HCT116 (cell line): ENCODE results near the gene AP2S1. TPM values are rescaled to one million over a fixed set of nuclear protein-coding genes. Genes with fewer than 3 reads are reported as not detected.
"Not testable (repeated sequence)": the region's sequence is repeated elsewhere in the genome, so short reads cannot be mapped to it uniquely, and the experiment has no call there.

Experiments
- ATAC-seq: fragments of 200-7000 bp; cut with Tn5 transposase; 2 replicates; pipeline ENCODE4 v1.9.1; 2020; ENCODE audit warnings: mild to moderate bottlenecking, moderate library complexity
- BruUV-seq: library from RNA; stranded (reverse); fragments of 400-500 nt; replicated peaks from 2 replicates; lab custom pipeline; 2021; lab: Mats Ljungman, UMichigan
- CTCF ChIA-PET: fragments of 300-600 bp; sonication (Branson Sonifier 250); formaldehyde crosslinking; loops from one replicate; lab custom pipeline; 2021; ENCODE audit warnings: antibody characterized with exemption; lab: Charles Lee
- POLR2A ChIA-PET: fragments of 300-600, 350-600 bp; sonication (Branson Sonifier 250); formaldehyde crosslinking; loops from one replicate; lab custom pipeline; 2021; ENCODE audit warnings: antibody characterized with exemption; lab: Charles Lee
- RAD21 ChIA-PET, 2 experiments: fragments of 300-600 bp; sonication (Branson Sonifier 250); formaldehyde crosslinking; loops; one replicate each; lab custom pipeline; 2023; ENCODE audit warnings: low total read pairs in 2 of 2; ENCODE audit not compliant: uncharacterized antibody in 2 of 2, unreplicated experiment in 2 of 2, low non-redundant PET in 1 of 2; lab: Charles Lee
- DNase-seq: peaks from one replicate; pipeline ENCODE4 v3.0.0-alpha.2; 2010; ENCODE audit warnings: low read depth, low spot score
- H2AFZ ChIP-seq: fragments of 200-600 bp; shearing (Covaris generic), sonication (generic); 2 replicates; pipeline ENCODE4 v1.6.1; 2017; ENCODE audit warnings: low read depth, mixed run types, mixed read lengths, antibody characterized with exemption, low read length; ENCODE audit not compliant: poor library complexity, severe bottlenecking
- H3K27ac ChIP-seq: 2 replicates; pipeline ENCODE4 v1.5.1; 2012; ENCODE audit warnings: low read depth, low read length
- H3K27me3 ChIP-seq: fragments of 200-600 bp; sonication (generic); 2 replicates; pipeline ENCODE4 v1.6.1; 2016; ENCODE audit warnings: mixed run types, low read length, mixed read lengths; ENCODE audit not compliant: insufficient read depth
- H3K36me3 ChIP-seq, 2 experiments: fragments of 200-500 bp in 1 of 2; fragments of 200-600 bp in 1 of 2; sonication (Bioruptor generic) in 1 of 2; sonication (generic) in 1 of 2; 2 replicates each; pipeline versions ENCODE4 v1.5.1 to v1.6.1; 2014 to 2016; ENCODE audit warnings: low read length in 2 of 2, inconsistent platforms in 1 of 2, mixed read lengths in 1 of 2, mixed run types in 1 of 2; ENCODE audit not compliant: insufficient read depth in 2 of 2, control insufficient read depth in 1 of 2
- H3K4me1 ChIP-seq, 2 experiments: fragments of 200-600 bp in 1 of 2; sonication (generic) in 1 of 2; 2 replicates each; pipeline versions ENCODE4 v1.5.1 to v1.6.1; 2012 to 2017; ENCODE audit warnings: low read length in 2 of 2, inconsistent platforms in 1 of 2, mild to moderate bottlenecking in 1 of 2, mixed read lengths in 1 of 2, mixed run types in 1 of 2, moderate library complexity in 1 of 2; ENCODE audit not compliant: insufficient read depth in 2 of 2, control insufficient read depth in 1 of 2
- H3K4me2 ChIP-seq: fragments of 200-600 bp; sonication (generic); 2 replicates; pipeline ENCODE4 v1.6.1; 2017; ENCODE audit warnings: mixed run types, low read length, mixed read lengths
- H3K4me3 ChIP-seq, 2 experiments: fragments of 200-600 bp in 1 of 2; sonication (generic) in 1 of 2; replicated peaks in 1 of 2; 2 replicates each; pipeline ENCODE4 v1.5.1; 2011 to 2016; ENCODE audit warnings: low read length in 2 of 2, control low read depth in 1 of 2, low read depth in 1 of 2, mild to moderate bottlenecking in 1 of 2, mixed read lengths in 1 of 2, mixed run types in 1 of 2
- H3K79me2 ChIP-seq: fragments of 200-600 bp; sonication (generic); 2 replicates; pipeline ENCODE4 v1.6.1; 2017; ENCODE audit warnings: mild to moderate bottlenecking, mixed run types, low read length, moderate library complexity, mixed read lengths; ENCODE audit not compliant: insufficient read depth
- H3K9ac ChIP-seq: fragments of 200-600 bp; sonication (generic); 2 replicates; pipeline ENCODE4 v1.6.1; 2016; ENCODE audit warnings: low read length, mixed read lengths
- H3K9me2 ChIP-seq: fragments of 200-600 bp; sonication (generic), shearing (Covaris generic); 2 replicates; pipeline ENCODE4 v1.6.1; 2017; ENCODE audit warnings: mixed run types, mild to moderate bottlenecking, moderate library complexity; ENCODE audit not compliant: insufficient read depth
- H3K9me3 ChIP-seq, 2 experiments: fragments of 200-500 bp in 1 of 2; fragments of 200-600 bp in 1 of 2; sonication (Bioruptor generic) in 1 of 2; sonication (generic) in 1 of 2; 2 replicates each; pipeline ENCODE4 v1.6.1; 2014 to 2017; ENCODE audit warnings: low read length in 2 of 2, mixed read lengths in 2 of 2, inconsistent platforms in 1 of 2, low read depth in 1 of 2, mild to moderate bottlenecking in 1 of 2, mixed run types in 1 of 2, moderate library complexity in 1 of 2; ENCODE audit not compliant: control insufficient read depth in 1 of 2, insufficient read depth in 1 of 2
- H4K20me1 ChIP-seq: fragments of 200-600 bp; sonication (generic), shearing (Covaris generic); 2 replicates; pipeline ENCODE4 v1.6.1; 2017; ENCODE audit warnings: mixed run types, mild to moderate bottlenecking, moderate library complexity; ENCODE audit not compliant: insufficient read depth
- ELF1 ChIP-seq: IDR thresholded peaks from 2 replicates; pipeline ENCODE4 v1.6.1; 2012; ENCODE audit warnings: low read depth, borderline replicate concordance
- EZH2phosphoT487 ChIP-seq: fragments of 200-600 bp; IDR thresholded peaks from 2 replicates; pipeline ENCODE4 v1.6.1; 2018; ENCODE audit warnings: antibody characterized with exemption, borderline replicate concordance
- POLR2A ChIP-seq: IDR thresholded peaks from 2 replicates; pipeline ENCODE4 v1.7.0; 2011; ENCODE audit warnings: borderline replicate concordance; ENCODE audit not compliant: insufficient read depth, insufficient read length; ENCODE audit errors: extremely low read depth
- POLR2AphosphoS5 ChIP-seq: IDR thresholded peaks from 2 replicates; pipeline ENCODE4 v1.6.1; 2011; ENCODE audit warnings: mild to moderate bottlenecking, low read depth, low read length, moderate library complexity
- REST ChIP-seq: IDR thresholded peaks from 2 replicates; pipeline ENCODE4 v1.6.1; 2012; ENCODE audit warnings: low read depth
- SRF ChIP-seq: IDR thresholded peaks from 2 replicates; pipeline ENCODE4 v1.6.1; 2012; ENCODE audit warnings: low read depth
- TCF7L2 ChIP-seq: IDR thresholded peaks from 2 replicates; pipeline ENCODE4 v1.7.0; 2011; ENCODE audit warnings: borderline replicate concordance, inconsistent platforms; ENCODE audit not compliant: insufficient read depth, insufficient read length; ENCODE audit errors: extremely low read depth
- YY1 ChIP-seq: IDR thresholded peaks from 2 replicates; pipeline ENCODE4 v1.6.1; 2011; ENCODE audit warnings: low read length, low read depth, moderate library complexity, mild to moderate bottlenecking; ENCODE audit not compliant: insufficient replicate concordance; ENCODE audit errors: extremely low read depth
- ZNF274 ChIP-seq: fragments of 200-500 bp; sonication (Bioruptor generic); IDR thresholded peaks from 2 replicates; pipeline ENCODE4 v1.6.1; 2014; ENCODE audit warnings: mild to moderate bottlenecking, low read depth, low read length, inconsistent platforms
- intact Hi-C: fragments of 100-400 bp; cut with micrococcal nuclease; formaldehyde crosslinking; loops from 2 replicates; pipeline ENCODE4 v1.10.0; 2022
- total RNA-seq: library from RNA; stranded (reverse); gene quantifications from one replicate; pipeline ENCODE4 v1.2.1, GENCODE V29; 2021; ENCODE audit not compliant: unreplicated experiment
- TF ChIP-seq, protein P1 (sequence below), 3 experiments: fragments of 200-600 bp in 1 of 3; sonication (generic) in 1 of 3; IDR thresholded peaks in 2 of 3; conservative IDR thresholded peaks in 1 of 3; 2 replicates each; pipeline ENCODE4 v1.5.1; 2012 to 2017; ENCODE audit warnings: low read depth in 2 of 3, low read length in 2 of 3, antibody characterized with exemption in 1 of 3, borderline replicate concordance in 1 of 3, control low read depth in 1 of 3, mild to moderate bottlenecking in 1 of 3, mixed read lengths in 1 of 3, mixed run types in 1 of 3, moderate library complexity in 1 of 3; ENCODE audit not compliant: insufficient read depth in 1 of 3

Gene AP2S1
- total RNA-seq, 1 experiment from 2014 or later: 296 TPM

DNA sequence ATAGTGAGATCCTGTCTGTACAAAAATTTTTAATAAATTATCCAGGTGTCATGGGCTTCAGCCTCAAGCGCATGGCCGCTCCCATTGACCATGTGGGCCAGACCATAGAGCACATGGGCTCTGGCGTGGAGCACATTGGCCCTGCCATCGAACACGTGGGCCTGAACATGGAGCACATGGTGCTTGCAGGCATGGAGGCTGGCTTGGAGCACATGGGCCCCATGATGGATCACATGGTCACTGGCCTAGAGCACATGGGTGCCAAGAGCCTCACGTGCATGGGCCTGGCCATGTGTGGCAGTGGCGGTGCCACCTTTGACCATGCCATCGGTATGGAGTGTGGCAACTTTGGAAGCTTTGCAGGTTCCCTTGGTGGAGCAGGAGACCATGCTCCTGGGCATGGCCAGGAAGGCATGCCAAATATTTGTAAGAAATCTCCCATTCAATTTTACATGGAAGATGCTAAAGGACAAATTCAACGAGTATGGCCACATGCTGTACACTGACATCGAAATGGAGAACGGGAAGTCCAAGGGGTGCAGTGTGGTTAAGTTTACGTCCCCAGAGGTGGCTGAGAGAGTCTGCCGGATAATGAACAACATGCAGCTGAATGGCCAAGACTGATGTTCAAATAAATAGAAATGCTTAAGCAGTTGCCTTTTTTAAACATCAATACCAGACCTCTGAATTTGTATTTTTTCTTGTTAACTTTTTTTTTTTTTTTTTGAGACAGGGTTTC lies 40.9 kb downstream of the AP2S1 start (continued):
- TF ChIP-seq REST: no peak
- TF ChIP-seq POLR2A: no peak
- no peak for TF ChIP-seq EZH2phosphoT487
- TF ChIP-seq ELF1: no peak

- Histone ChIP-seq H4K20me1 (no peaks in the 10 kb centered on the region), H2AFZ (no peak overlapping the region), H3K4me3 (no peak overlapping the region), H3K36me3 (no peaks in the 10 kb centered on the region), H3K9me3 (no peaks in the 10 kb centered on the region), H3K4me2 (no peak overlapping the region), H3K9ac (no peak overlapping the region), H3K9me2 (no peaks in the 10 kb centered on the region), H3K27me3 (no peaks in the 10 kb centered on the region), H3K27ac (no peak overlapping the region), H3K79me2 (no peaks in the 10 kb centered on the region), H3K4me1 (peaks cover 3 to 17% of the 10 kb centered on the region in 2 experiments; a peak in 2 of 4 replicates)
- ChIA-PET CTCF (no interaction called here), RAD21 (no interaction called here), POLR2A (interaction anchor here (1.5 kb wide), 1 partner anchor 13 kb away, joined by 5 read pairs; no protein-coding TSS in a partner anchor)
- no peak for ATAC-seq
- BruUV-seq: no TSS peak
- TF ChIP-seq SRF (no peak), ZNF274 (no peak), YY1 (no peak), ELF1 (no peak), POLR2A (no peak), TCF7L2 (no peak), POLR2AphosphoS5 (no peak)
- TF ChIP-seq, protein P1, sequence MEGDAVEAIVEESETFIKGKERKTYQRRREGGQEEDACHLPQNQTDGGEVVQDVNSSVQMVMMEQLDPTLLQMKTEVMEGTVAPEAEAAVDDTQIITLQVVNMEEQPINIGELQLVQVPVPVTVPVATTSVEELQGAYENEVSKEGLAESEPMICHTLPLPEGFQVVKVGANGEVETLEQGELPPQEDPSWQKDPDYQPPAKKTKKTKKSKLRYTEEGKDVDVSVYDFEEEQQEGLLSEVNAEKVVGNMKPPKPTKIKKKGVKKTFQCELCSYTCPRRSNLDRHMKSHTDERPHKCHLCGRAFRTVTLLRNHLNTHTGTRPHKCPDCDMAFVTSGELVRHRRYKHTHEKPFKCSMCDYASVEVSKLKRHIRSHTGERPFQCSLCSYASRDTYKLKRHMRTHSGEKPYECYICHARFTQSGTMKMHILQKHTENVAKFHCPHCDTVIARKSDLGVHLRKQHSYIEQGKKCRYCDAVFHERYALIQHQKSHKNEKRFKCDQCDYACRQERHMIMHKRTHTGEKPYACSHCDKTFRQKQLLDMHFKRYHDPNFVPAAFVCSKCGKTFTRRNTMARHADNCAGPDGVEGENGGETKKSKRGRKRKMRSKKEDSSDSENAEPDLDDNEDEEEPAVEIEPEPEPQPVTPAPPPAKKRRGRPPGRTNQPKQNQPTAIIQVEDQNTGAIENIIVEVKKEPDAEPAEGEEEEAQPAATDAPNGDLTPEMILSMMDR (IDR thresholded peaks at IDR 0.05 in 2 of 3, conservative IDR thresholded peaks at IDR 0.05 in 1 of 3; ENCODE audit: borderline replicate concordance in 1 of 3, insufficient read depth in 1 of 3, low read depth in 2 of 3, low read length in 2 of 3): no peak
- intact Hi-C loops: no loop called here
- no peak for DNase-seq
Measured at GRCh38 chr19:46806656-46807055, 44.0 kb downstream of the AP2S1 start.

GRCh38 chr19:46804432-46804831 lies 46.2 kb downstream of the AP2S1 start:
- CTCF ChIA-PET: interaction anchor here (1.4 kb wide), 1 partner anchor 25 kb away, joined by 3 read pairs; no protein-coding TSS in a partner anchor
- not testable (repeated sequence) for BruUV-seq

More at GRCh38 chr19:46804432-46804831, 46.2 kb downstream of the AP2S1 start:
- H3K9me2 ChIP-seq, H3K4me3 ChIP-seq, H3K36me3 ChIP-seq, DNase-seq, H3K4me2 ChIP-seq, H3K79me2 ChIP-seq, RAD21 ChIA-PET, ATAC-seq, H3K27me3 ChIP-seq, intact Hi-C loops, H3K4me1 ChIP-seq, H3K27ac ChIP-seq, H3K9ac ChIP-seq, H3K9me3 ChIP-seq, H2AFZ ChIP-seq, H4K20me1 ChIP-seq: not testable (repeated sequence)
- POLR2A ChIA-PET: interaction anchor here (1.5 kb wide), 1 partner anchor 16 kb away, joined by 5 read pairs; the partner anchor contains the start of gene SLC1A5
